CD4-positive, alpha-beta T cell treated with Interleukin-21 for 1 hour (primary cell): ENCODE data around the gene MRPL18.
"Not testable (repeated sequence)": the region's sequence is repeated elsewhere in the genome, so short reads cannot be mapped to it uniquely, and the experiment has no call there.

Experiments used
- DNase-seq: peaks from one replicate; pipeline ENCODE4 v3.0.0-alpha.2; 2020

The MRPL18 gene

DNA sequence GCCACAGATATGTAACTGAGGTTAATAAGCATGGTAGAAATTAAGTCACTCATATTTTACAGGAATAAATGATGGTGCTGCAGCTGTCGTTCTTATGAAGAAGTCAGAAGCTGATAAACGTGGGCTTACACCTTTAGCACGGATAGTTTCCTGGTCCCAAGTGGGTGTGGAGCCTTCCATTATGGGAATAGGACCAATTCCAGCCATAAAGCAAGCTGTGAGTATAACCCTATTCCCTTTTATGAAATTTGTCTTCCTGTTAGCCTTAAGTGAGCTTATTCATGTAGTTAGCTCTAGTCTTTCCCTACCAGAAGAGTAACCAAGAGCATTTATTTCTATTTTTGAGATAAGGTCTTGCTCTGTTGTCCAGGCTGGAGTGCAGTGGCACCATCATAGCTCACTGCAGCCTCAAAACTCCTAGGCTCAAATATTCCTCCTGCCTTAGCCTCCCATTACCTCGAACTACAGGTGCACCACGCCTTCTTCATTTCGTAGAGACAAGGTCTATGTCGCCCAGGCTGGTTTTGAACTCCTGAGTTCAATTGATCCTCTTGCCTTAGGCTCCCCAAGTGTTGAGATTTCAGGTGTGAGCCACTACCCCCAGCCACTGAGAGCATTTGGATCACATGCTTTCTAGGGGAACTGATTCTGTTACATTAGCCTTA, 12.9 kb upstream of the MRPL18 start:
- no peak for DNase-seq

DNA sequence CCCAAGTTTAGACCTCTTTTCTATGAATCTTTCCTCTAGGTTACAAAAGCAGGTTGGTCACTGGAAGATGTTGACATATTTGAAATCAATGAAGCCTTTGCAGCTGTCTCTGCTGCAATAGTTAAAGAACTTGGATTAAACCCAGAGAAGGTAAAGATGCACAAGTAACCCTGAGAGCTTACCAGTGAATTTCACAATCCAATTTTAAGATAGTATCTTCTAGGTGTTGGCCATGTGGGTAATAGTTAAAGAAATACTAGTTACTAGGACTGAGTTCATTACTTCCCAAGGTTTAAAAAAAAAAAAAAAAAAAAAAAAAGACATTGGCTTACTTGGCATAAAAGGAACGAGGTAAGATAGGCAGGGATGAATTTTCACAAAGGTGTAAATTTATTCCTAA, 12.1 kb upstream of the MRPL18 start:
- DNase-seq: no peak

DNA sequence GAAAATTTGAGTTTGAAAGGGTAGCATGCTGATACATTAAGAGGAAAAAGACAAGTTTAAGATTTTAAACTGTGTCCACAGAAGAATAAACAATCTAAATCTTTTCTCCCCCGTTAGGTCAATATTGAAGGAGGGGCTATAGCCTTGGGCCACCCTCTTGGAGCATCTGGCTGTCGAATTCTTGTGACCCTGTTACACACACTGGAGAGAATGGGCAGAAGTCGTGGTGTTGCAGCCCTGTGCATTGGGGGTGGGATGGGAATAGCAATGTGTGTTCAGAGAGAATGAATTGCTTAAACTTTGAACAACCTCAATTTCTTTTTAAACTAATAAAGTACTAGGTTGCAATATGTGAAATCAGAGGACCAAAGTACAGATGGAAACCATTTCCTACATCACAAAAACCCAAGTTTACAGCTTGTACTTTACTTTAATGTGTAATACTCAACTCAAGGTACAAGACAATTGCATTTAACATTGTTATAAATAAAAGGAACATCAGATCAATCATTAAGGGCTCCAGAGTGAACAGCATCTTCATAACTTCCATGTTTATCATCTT, 11.6 kb upstream of the MRPL18 start:
- DNase-seq: no peak

DNA sequence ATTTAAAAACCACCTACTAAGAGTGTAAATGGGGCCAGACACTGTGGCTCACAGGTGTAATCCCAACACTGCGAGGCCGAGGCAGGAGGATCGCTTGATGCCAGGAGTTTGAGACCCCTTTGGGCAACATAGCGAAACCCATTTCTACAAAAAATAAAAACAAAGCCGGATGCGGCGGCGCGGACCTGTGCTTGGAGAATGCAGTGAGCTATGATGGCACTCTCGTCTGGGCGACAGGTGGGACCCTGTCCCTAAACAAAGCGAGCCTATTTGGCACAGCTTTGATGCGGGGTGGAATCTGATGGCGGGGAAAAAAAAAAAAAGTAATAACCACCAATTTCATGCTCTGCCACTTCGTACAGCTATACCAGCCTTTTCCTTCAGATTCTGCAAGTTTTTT, 2.0 kb upstream of the MRPL18 start:
- DNase-seq: no peak

DNA sequence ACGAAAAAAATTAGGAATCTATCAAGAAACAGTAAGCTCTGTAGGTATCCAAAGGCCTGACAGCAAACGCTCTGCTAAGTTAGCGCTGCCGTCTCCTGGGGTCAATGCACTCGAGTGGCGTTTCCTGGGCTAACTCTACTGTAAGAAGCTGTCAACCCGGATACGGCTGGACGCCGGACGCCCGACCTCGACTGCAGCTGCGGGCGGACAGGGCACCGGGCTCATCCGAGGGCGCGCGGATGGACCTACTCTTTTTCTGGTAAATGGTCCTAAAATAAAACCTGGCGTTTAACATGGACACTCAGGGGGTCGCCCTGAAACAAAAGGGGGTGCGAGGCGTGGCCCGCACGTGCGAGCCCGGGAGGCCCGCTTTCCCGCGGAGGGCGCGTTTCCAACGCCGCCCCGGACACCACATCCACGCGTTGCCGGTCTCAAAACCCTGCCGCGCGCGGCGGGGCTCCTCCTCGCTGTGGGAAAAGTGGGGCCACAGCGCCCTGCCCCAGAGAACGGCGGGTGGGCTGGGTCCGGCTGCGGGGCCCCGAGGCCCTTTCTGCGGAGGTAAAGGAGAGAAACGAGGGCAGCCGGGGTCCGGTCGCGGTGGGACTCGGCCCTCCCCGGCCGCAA, 1.4 kb upstream of the MRPL18 start:
- DNase-seq: peak; percentile 33

DNA sequence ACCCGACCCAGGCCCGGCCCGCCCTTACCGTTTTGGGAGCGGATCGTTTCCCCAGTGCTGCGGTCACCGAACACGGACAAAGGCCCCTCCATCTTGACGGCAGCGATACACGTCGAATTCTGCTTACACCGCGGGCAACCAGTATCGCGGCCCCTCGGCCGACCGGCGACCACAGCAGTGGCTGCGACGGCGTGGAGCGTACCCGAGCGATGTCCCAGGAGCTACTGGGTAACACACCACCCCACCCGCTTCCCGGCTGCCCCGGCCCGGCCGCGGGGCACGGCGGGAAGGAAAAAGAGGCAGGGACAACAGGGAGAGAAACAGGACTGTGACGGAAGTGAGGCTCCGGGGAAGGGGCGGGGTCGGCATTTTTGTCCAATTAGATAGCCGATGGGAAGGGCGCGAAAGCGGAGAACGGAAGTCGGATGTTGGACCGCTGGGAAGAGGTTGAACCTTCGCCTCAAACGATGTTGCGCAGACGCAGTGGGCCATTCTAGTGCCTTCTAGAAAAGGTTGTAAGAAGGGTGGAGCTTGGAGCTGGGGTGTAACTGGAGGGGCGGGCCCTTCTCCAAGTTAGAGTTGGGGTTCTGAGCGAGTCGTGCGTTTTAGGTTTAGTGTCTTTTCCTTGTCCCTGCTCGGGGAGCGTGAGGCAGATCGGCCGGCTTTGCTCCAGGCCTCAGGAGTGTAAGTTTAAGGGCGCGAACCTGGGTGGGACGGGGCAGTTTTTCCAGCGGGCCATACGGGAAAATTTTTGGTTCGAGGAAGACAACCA, 704 bp upstream of the MRPL18 start, which contains the start of gene TCP1:
TCP1 (minus strand) TSS at position 226 of the 772 bp plus-strand sequence; CDS start at position 92, 134 bp downstream.
- DNase-seq: peak; percentile 99

DNA sequence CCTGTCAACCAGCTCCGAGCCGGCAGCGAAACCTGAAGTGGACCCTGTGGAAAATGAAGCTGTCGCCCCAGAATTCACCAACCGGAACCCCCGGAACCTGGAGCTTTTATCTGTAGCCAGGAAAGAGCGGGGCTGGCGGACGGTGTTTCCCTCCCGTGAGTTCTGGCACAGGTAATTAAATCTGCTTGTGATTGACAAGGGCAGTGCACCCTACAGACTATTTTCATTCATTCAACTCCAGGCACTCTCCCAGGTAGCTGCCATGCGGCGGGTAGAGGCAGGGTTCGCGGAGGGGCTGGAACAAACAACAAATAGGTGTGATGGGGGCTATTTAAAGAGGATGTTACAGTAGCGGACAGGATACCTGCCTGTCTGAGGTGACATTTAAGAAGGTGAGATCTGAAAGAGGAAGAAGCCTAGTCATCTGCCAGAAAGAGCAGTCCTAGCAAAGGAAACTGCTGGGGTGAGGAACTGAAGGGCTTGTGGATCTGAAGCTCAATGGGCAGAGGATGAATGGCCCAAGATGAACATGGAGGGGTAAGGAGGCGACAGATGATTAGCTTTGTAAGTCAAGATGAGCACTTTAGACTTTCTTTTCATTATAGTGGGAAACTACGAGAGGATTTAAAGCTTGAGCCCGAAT, 810 bp downstream of the MRPL18 start:
- DNase-seq: no peak

DNA sequence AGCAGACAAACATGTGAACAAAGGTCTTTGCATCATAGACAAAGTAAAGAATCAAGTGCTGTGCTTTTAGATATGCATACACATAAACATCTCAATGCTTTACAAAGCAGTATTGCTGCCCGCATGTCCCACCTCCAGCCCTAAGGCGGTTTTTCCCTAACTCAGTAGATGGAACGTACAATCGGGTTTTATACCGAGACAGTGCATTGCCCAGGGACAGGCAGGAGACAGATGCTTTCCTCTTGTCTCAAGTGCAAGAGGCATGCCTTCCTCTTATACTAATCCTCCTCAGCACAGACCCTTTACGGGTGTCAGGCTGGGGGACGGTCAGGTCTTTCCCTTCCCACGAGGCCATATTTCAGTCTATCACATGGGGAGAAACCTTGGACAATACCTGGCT, 4.7 kb downstream of the MRPL18 start:
- not testable (repeated sequence) for DNase-seq

DNA sequence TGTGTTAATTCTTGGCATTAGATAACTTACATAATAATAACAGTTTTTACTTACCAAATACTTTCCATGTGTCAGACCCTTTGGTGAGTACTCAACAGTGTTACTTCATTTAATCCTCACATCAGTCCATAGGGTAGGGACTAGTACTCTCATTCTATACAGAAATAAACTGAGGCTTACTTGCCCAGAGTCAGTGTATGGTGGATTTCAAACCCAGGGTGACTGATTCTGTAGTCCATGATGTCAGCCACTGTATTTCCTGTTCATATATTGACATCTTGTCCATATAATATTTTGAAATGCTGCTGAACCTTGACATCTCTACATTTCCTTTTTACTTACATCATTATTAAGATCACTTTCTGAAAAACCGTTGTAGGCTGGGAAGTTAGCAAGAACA, 7.3 kb downstream of the MRPL18 start:
- DNase-seq: no peak

DNA sequence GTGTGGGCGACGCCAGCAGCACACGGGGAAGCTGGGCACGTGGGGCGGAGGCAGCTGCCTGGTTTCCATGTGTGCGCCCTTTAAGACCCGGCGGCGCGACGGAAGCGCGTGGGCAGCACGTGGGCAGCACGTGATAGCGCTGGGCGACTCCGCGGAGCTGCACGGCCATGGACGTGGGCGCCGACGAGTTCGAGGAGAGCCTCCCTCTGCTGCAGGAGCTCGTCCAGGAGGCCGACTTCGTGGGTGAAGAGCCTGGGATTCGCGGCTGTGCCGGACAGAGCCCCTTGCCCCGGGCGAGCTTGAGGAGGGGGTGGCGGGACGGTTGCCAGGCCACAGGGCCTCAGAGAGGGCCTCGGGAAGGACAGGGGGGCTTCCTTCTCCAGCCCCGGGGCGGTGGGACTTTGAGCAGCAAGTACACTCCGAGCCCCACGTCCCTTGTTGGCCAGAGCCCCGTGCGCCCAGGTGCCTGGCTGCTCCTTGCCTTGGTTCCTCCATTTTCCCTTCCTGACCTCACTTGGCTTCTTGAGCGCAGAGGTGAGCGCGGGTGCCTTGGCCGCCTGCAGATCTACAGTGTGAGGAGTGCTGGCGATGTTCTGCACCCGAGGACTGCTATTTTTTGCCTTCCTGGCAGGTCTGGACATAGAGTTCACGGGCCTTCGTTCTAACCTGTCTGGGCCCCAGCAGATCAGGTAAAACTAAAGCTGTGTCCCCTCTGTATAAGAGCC, 10.0 kb downstream of the MRPL18 start, which contains the start of gene PNLDC1:
PNLDC1 (plus strand) TSS at position 136 of the 725 bp plus-strand sequence; CDS start at position 168, 32 bp downstream.
- DNase-seq: no peak

DNA sequence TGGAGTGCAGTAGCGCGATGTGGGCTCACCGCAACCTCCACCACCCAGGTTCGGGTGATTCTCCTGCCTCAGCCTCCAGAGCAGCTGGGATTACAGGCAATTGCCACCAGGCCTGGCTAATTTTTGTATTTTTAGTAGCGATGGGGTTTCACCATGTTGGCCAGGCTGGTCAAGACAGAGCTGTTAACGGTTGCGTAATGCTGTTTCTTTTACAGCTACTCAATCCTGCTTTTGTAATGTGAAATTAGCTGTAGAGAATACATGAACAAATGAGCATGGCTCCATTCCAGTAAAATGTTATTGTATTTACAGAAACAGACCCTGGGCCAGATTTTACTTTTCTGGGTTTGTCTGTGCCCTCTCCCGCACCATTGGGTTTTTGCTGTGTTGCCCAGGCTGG, 11.7 kb downstream of the MRPL18 start:
- no peak for DNase-seq

DNA sequence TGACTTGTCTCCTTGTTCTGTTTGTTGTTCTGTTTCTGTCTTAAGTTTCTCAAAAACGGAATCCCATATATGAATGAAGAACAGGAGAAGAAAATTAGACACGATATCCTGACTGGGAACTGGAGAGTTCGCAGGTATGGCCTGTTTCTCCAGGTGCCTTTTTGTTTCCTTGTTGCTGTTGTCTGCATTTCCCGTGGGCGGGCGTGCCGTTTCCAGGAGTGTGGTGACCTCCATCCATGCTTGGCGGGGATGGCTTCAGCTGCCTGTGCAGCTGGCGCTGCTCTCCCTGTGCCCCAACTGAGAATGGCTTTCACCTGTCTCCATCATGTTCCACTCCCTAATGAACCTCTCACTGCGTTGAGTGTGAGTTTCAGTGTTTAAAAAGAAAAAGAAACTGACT, 14.2 kb downstream of the MRPL18 start:
- no peak for DNase-seq

DNA sequence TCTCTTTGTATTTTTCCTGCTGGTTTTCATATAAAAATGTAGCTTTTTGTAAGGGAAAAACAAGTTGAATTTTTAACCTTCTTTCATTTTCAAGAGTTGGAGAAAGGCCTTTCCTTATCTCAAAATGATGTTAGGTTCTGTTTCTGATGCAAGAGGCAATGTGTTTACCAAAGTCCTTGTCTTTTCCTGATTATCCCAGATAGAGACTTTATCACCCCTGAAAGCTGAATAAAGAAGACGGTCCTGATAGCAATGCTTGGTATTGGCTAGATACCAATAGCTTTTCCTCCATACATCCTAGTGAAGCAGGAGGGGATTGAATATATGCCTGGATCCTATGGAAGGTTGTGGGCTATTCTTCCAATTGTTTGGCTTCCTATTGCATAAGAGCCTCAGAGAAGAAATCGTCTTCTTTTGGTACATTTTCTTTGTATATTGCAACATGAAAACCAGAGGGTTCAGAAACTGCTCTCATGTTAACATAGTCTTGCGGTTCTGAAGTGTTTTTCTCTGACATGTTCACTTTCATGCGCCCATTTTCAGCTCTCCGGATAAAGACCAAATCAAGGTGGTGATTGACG, 15.3 kb downstream of the MRPL18 start:
- DNase-seq: no peak

DNA sequence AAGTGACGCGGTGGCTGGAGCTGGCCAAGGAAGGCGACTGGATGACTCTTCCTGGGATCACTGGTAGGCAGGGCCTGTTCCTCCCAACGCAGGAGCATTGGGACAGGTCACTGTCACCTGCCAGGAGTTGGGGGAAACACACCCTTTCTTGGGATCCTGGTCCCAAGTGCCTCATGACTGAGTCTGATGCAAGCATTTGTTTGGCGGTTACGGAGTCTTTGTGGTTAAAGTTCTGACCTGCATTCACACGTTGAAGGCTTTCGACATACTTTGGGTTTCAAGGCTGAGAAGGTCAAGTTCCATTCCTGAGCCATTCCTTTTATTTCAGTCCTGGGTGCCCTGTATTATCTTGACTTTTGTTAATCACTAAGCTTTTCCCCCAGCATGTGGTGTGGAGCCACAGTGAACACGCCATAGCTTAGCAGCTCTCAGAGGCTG, 15.8 kb downstream of the MRPL18 start:
- DNase-seq: no peak

DNA sequence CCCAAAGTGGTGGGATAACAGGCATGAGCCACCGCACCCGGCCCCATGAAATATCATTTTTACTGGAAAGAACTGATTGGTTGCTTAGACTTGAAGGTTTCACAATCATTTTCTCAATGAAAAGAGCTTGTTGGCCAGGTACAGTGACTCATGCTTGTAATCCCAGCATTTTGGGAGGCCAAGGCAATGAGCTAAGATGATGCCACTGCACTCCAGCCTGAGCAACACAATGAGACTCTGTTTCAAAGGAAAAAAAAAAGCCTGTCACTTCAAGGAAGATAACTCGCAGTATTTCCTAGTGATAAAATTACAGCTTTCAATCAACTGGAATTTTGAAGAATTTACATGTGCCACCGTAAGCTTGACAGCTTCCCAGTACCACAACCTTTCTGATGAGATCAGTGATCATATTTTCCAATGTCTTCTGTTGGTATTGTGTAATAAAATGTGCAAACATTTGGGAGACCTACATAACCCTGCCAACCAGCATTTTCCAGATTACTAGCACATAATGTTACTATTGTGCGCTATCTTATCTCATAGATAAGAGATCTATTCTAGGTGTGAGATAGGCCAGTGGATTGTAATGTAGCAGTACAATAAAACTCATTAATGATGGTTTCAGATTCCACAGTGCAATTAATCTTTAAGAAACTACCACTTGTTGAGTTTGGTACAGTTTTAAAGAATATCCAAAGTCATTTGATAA, 17.0 kb downstream of the MRPL18 start:
- no peak for DNase-seq

DNA sequence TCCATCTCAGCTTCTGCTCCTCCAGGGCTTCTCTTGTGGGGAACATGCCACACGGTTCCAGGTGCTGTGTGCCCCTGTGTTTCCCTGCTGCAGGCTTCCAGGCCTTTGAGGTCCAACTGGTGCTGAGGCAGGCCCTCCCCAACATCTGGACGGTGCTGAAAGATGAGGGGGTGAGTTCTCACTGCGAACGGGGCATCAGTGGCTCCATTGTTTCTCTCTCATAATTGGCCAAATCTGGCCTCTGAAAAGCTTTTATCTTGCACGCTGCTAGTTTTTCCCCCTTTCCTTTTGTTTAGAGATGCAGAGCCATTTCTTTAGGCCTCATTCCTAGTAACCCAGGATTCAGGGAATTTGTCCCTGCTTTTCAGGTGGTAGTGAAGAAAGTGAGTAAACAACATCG, 18.4 kb downstream of the MRPL18 start:
- DNase-seq: no peak

DNA sequence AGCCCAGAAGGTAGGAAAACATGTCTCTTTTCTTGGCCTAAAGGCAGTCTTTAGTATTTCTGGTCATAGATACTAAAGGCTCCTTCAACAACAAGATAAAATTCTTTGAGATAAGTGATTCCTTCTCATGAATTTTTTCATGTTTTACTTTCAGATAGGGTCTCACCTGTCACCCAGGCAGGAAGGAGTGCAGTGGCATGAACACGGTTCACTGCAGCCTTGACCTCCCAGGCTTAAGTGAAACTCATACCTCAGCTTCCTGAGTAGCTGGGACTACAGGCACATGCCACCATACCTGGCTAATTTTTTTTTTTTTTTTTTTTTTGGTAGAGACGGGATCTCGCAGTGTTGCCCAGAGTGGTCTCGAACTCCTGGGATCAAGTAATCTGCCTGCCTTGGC, 18.9 kb downstream of the MRPL18 start:
- DNase-seq: no peak

DNA sequence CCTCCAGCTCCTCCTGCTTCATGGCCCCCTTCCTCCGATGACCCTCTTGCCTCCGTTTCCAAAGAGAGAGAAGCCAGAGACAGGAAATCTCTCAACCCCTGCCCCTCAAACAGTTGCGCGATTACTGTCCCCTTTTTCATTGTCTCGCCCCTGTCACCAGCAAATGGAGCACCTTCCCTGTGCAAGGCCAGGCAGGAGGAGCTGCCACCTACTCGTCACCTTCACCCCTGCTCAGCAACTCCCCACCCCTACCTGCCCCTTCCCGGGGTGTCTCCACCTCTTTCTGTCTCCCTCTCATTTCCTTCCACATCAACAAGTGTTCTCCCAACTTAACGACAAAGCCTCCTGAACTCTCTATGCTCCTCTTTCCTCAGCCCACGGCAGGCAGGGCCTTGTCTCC, 23.5 kb downstream of the MRPL18 start:
- DNase-seq: no peak

DNA sequence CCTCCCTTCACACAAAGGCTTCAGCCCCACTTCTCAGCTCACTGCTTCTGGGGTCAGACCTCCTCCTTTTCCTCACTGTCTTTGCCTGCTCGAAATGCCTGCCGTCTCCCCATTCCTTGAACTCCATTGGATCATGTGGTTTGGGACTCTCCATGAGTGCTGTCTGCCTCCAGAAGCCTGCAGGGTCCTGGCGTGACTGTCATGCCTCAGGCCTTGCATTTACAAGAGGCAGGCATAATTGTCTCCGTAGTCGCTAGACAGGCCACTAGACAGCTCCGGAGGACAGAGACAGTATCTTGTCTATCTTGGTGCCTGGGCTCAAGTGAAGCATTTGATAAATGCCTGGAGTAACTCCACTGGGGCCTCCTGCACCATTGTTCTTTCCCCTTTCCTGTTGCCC, 25.1 kb downstream of the MRPL18 start:
- DNase-seq: no peak

DNA sequence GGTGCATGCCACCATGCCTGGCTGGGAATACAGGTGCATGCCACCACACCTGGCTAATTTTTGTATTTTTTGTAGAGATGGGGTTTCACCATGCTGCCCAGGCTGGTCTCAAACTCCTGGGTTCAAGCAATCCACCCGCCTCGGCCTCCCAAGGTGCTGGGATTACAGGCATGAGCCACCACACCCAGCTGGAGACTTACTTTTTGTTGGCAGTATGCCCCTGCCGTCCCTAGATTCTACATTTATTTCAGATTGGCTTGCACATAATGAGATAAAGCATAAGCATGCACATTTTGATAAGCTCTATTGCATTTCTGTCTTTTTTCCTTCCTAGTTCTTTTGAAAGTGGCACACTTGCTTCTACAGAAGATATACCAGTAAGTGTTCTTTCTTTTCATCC, 26.5 kb downstream of the MRPL18 start:
- DNase-seq: not testable (repeated sequence)
